Right hindlimb (tissue), 1 donor: Measurements from ENCODE around the gene SMIM5.

ENCODE experiments used
- DNase-seq: peaks from one replicate; pipeline ENCODE4 v3.0.0-alpha.2; 2018

Gene SMIM5

DNA sequence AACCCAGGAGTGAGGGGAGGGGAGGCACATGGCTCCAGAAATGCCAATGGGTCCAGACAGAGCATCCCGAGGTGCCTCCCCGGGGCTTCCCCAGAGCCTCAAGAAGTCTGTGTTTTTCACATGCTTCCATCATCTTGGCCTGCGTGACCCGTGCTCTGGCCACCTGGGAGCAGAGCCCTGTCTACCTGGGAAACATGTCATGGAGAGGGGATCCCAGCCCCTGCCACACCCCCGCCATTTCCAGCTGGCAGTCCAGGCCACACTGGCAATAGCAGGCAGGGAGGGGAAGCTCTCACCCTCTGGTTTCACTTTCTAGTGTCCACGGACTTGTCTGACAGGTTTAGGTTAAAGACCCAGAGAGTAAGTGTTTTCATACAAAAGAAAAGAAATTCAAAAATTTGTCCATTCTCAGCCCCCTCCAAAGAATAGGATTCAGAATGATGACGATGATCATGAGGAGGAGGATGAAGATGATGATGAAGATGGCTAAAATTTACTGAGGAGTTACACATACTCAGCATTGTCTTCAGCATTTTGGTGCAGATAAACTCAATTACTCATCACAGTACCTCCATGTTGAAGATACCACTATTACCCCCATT is 9.0 kb downstream of the SMIM5 start:
- DNase-seq: no peak

DNA sequence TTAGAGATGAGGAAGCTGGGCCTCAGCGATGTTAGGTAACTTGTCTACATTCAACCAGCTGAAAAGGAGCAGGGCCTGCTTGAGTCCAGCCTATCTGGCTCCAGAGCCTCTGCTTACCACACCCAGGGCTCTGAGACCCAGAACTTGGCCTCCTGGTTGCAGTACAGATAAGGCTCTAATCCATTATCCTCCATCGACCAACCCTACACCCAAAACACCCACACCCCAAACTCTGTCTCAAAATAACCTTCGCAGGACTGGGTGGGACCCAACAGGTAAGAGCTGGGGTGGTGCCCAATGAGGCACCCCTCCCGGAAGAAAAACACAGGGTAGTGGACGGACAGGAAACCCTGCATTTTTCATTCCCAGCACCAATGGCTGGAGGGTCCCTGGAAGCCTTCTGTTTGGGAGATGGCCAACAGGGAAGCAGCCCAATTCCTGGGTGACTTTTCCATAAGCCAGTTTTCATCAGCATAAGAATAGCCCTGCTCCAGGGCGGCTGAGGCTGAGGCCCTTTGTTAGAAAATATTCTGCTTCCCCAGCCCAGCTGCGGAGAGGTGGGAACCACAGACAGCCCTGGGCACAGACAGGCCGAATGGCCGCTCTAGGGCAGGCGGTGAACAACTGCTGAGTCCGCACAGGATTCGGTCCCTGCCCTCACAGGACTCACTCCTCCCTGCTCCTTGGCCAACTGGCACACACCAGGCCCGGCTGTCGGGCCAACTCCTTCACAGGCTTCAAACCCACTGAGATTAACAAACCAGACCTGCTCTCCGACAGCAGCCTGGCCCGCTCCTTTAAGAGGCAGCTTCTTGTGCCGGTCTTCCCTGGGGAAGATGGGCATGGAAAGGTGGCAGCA is 9.8 kb downstream of the SMIM5 start:
- no peak for DNase-seq

DNA sequence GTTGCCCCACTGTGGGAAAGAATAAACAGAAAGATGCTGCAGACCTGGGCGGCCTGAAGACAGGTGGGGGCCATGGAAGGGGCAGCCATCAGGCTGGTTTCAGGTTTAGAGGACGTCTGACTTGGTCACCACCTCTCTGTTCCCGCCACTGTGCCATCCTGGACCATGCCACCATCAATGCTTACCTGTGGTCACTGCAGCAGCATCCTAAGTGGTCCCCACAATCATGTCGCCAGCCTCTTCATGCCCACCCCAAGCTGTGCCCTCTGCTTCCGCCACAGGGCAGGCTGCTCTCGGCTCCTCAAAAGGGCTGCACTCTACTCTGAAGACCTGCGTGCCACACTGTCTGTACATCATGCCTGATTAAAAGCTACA is 10.4 kb downstream of the SMIM5 start:
- no peak for DNase-seq

GRCh38 chr17:75645501-75645888 is 12.3 kb downstream of the SMIM5 start:
- no peak for DNase-seq

- DNase-seq: no peak
Measured at GRCh38 chr17:75645889-75646637, 12.8 kb downstream of the SMIM5 start.

GRCh38 chr17:75646638-75646992 is 13.4 kb downstream of the SMIM5 start:
- no peak for DNase-seq

- DNase-seq: no peak
Measured at GRCh38 chr17:75647061-75647460, 13.8 kb downstream of the SMIM5 start.

DNA sequence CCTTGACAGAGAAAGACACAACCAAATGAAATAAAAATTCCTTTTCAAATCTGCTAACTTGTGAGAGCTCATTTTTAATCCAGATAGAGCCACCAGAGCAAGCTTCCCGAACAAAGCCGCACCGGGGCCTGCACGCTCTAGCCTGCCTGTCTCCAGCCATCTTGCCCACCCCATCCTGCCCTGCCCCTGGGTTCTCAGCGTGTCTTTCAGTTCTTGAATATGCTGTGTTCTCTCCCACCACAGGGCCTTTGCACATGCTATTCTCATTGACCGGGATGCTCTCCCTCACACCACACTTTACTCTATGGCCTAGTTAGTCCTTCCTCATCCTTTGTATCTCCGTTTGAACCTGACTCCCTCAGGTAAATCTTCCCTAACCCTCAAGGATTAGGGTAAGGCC is 14.7 kb downstream of the SMIM5 start:
- DNase-seq: no peak

- no peak for DNase-seq
Measured at GRCh38 chr17:75649687-75650086, 16.5 kb downstream of the SMIM5 start.

DNA sequence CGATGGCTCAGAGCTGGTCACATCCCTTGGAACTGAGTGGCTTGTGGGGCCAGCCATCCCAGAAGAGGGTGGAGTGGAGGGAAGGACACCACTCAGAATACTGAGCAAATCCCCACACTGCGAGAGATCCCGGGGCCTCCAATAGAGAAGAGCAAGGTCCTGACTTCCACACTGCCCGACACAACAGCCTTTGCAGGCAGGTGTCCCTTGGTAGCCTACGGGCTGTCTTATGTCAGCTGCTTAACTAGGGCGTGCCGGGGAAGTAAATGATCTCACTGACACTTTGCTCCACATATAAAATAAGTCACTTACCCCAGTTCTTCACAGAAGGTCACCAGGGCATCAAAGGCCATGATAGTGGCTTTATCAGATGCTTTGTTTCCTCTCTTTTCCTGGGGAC is 17.6 kb downstream of the SMIM5 start:
- DNase-seq: no peak

DNA sequence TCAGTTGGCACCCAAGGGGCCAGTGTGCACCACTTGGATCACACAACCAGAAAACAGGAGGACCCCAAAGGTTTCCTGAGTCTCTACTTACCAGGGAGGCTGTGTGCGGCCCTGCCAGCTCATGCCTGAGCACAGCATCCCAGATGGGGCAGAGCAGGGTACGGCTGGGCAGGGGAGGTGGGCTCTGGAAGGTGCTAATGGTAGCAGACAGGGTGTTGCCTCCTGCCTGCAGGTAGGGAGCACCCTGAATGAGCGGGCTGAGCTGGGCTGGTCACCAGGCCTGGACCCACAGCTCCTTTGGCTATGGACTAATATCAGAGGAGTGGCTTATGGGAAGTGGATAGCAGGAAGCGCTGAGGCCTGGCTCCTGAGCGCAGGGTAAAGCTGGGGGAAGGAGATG is 19.1 kb downstream of the SMIM5 start:
- DNase-seq: no peak

GRCh38 chr17:75652934-75653549 is 19.8 kb downstream of the SMIM5 start:
- no peak for DNase-seq

DNA sequence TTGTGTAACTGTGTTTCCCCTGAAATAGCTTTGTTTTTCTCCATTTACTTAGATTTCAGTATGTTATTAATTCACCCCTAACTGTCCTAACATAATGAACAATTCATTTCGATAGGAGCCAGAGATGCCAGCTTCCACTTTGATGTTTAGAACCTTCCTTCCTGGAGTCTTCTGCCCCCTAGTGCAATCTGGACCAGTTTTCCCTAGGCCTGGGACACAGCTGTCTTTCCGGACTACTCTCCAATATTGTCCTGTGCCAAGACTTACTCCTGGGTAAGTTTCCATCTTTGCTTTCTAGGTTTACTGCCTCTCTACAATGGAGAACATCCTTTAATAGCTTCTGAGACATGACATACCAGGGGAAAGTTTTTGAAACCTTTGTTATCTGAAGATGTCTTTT is 20.9 kb downstream of the SMIM5 start:
- DNase-seq: no peak

GRCh38 chr17:75658237-75658636 is 25.0 kb downstream of the SMIM5 start:
- DNase-seq: no peak

GRCh38 chr17:75661531-75661930 is 28.3 kb downstream of the SMIM5 start:
- DNase-seq: no peak

DNA sequence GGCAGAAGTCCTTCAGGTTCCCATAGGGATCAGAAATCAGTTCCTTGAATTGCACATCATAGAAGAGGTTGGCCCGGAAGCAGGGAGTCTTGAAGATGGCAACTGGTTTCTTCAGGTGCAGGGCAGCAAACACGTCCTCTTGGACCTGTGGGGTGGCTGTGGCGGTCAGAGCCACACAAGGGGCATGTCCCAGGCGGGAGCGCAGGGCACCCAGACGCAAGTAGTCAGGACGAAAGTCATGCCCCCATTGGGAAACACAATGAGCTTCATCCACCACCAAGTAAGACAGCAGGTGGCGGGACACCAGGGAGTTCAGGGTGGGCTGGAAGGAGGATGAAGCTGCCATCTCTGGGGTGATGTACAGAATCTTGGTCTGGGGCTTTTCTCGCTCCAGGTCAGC is 29.3 kb downstream of the SMIM5 start:
- no peak for DNase-seq

GRCh38 chr17:75664099-75664549 is 30.9 kb downstream of the SMIM5 start:
- DNase-seq: no peak

DNA sequence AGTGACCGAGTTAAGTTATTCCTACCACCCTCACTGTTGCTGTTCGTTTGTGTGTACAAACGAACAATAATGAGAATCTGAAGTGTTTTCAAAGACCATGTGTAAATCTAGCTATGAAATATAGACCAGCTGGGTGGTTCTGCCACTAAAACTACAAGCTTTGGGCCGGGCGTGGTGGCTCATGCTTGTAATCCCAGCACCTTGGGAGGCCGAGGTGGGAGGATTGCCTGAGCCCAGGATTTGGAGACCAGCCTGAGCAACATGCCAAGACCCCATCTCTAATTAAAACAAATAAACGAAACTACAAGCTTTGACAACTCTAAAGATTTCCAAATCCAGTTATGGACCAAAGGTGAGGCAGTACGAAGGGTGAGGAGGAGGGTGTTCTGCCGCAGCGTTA is 32.7 kb downstream of the SMIM5 start:
- DNase-seq: no peak

DNA sequence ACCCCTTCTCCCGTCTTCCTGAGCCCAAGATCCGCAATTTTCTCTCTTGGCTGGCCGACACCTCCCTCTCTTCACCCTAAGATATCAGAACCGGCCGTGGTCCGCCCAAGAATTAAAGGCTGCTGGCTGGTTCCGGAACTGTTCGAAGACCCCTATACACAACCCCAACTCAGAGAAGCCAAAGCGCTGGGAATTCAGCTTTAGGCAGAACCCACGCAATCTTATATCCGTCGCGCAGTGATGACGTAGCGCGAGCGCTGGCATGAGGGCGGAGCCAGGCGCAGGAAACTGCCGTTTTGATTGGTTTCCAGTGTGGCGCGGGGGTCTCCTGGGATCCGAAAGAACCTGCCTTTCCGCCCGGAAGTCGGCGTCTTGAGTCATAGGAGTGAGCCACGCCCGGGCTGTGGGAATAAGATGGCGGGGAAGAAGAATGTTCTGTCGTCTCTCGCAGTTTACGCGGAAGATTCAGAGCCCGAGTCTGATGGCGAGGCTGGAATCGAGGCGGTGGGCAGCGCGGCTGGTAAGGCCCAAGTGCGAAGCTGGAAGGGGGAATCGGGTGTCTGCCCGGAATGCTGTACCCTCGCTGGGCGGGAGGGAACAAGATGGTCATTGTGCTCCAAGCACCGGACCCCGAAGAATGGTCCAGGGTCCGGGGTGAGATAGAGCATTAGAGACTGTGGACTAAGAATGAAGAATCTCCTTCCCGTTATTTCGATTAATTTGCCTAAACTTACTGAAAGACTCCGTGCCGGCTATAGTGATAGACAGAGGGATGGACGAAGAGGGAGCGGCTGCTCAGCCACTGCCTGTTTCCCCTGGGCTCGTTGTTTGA is 33.9 kb downstream of the SMIM5 start, which contains the start of the genes RECQL5 and SAP30BP:
RECQL5 (minus strand) TSS at position 196 of the 832 bp plus-strand sequence. CDS start 597 bp downstream, outside the sequence.
SAP30BP (plus strand) TSS at position 380 of the 832 bp plus-strand sequence; CDS start at position 415, 35 bp downstream.
- peak; percentile 98 for DNase-seq

DNA sequence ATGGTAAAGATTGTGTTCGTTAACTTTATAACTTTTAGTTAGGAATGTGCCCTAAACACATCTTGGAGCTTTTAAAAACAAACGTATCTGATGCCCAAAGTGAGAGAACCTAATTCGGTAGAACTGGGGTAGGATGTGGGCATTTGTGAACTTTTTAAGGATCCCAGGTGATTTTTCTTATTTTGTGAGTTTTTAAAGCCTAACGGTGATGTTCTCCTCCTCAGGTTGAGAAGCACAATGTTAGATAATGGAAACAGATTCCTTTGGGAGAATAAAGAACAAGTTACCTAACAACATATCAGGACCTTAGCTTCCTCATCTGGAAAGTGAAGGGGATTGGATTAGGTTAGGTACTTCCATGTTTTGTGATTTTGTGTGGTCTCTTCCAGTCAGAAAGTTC is 34.6 kb downstream of the SMIM5 start:
- no peak for DNase-seq

DNA sequence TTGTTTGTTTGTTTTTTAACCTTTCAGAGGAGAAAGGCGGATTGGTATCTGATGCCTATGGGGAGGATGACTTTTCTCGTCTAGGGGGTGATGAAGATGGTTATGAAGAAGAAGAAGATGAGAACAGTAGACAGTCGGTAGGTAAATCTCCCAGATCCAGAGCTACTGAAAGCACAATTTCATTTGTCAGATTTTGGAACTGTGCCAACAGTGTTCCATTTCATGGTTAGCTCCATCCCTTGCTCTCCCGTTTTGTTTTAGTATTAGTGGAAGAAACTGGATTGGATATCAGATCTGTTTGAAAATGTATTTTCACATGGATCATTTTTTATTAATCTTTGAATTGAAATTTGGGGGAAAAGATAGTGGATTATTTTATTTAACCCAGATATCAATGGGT is 35.3 kb downstream of the SMIM5 start:
- no peak for DNase-seq

- DNase-seq: no peak
Measured at GRCh38 chr17:75670868-75671267, 37.6 kb downstream of the SMIM5 start.
